SK-N-SH treated with all-trans-retinoic acid at 6 μM for 48 hours (cell line): ENCODE results near the gene ENGASE.

Experiments used
- CSDC2 ChIP-seq: fragments of 250-450 bp; sonication (Bioruptor Pico); IDR thresholded peaks from 2 replicates; pipeline ENCODE4 v1.5.0; 2020; ENCODE audit warnings: mild to moderate bottlenecking, moderate library complexity
- GLIS3 ChIP-seq: fragments of 250-450 bp; sonication (Bioruptor Pico); IDR thresholded peaks from 2 replicates; pipeline ENCODE4 v1.5.0; 2020; ENCODE audit warnings: mild to moderate bottlenecking, moderate library complexity
- OSR1 ChIP-seq: fragments of 250-450 bp; sonication (Bioruptor Pico); IDR thresholded peaks from 2 replicates; pipeline ENCODE4 v1.8.0; 2022; ENCODE audit warnings: moderate library complexity, mild to moderate bottlenecking, inconsistent platforms
- TOX ChIP-seq: fragments of 250-450 bp; sonication (Bioruptor Pico); IDR thresholded peaks from 2 replicates; pipeline ENCODE4 v1.8.0; 2021; ENCODE audit warnings: mild to moderate bottlenecking, moderate library complexity, borderline replicate concordance

DNA sequence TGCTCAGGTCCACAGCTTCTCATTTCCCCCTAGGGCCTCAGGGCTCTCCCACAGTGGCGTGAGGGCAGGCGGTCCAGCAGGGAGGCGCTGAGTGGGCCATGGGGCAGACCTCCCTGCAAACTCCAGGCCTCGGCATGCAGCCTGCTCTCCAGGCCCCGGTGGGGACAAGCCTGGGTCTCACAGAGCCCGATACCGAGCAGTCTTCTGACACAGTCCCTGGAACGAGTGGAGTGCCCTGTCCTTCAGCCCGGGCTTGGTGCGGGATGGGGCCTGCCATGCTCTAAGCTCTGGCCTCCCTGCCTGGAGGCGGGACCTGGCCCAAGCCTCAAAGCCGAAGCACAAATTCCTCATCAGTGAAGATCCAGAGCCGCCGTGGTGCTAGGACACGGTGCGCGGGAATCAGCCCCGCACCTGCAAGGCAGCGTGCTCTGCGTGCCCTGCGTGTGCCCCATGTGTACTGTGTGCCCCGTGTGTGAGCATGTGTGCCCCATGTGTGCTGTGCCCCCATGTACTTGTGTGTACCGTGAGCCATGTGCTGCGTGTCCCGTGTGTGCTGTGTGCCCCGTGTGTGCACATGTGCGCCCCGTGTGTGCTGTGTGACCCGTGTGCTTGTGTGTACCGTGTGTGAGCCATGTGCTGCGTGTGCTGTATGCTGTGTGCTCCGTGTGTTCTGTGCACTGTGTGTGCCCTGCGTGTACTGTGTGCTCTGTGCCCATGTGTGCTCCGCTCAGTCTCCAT lies 56.1 kb downstream of the ENGASE start:
- TF ChIP-seq OSR1 (CRISPR knock-in tag) (no peak), CSDC2 (CRISPR knock-in tag) (no peak), TOX (CRISPR knock-in tag) (no peak), GLIS3 (CRISPR knock-in tag) (no peak)
